Mesendoderm (in vitro differentiated cells): ENCODE data around the gene VPS26B. TPM values are rescaled to one million over a fixed set of nuclear protein-coding genes. Genes with fewer than 3 reads are reported as not detected.
"Not testable (repeated sequence)": the region's sequence is repeated elsewhere in the genome, so short reads cannot be mapped to it uniquely, and the experiment has no call there.

Source experiments
- DNase-seq: peaks from one replicate; pipeline ENCODE4 v3.0.0; 2013
- H2AK5ac ChIP-seq: 2 replicates; pipeline ENCODE4 v1.6.1; 2013; ENCODE audit warnings: low read length, inconsistent platforms
- H2BK120ac ChIP-seq: 2 replicates; pipeline ENCODE4 v1.6.1; 2013; ENCODE audit warnings: low read depth, mild to moderate bottlenecking, low read length, moderate library complexity, mixed read lengths
- H2BK15ac ChIP-seq: replicated peaks from 2 replicates; pipeline ENCODE4 v1.6.1; 2013; ENCODE audit warnings: low read depth, mild to moderate bottlenecking, moderate library complexity
- H2BK5ac ChIP-seq: 2 replicates; pipeline ENCODE4 v1.6.1; 2013; ENCODE audit warnings: low read length, inconsistent platforms
- H3K18ac ChIP-seq: 2 replicates; pipeline ENCODE4 v1.6.1; 2013; ENCODE audit warnings: mild to moderate bottlenecking, low read length, mixed read lengths
- H3K23ac ChIP-seq: one replicate; pipeline ENCODE4 v1.6.1; 2013; ENCODE audit warnings: low read length
- H3K27ac ChIP-seq: 2 replicates; pipeline ENCODE4 v1.5.1; 2013; ENCODE audit warnings: low read depth, mild to moderate bottlenecking, inconsistent platforms, low read length, moderate library complexity
- H3K27me3 ChIP-seq: 2 replicates; pipeline ENCODE4 v1.6.1; 2013; ENCODE audit warnings: low read length, control low read depth, mild to moderate bottlenecking, inconsistent platforms; ENCODE audit not compliant: insufficient read depth, poor library complexity
- H3K36me3 ChIP-seq: 2 replicates; pipeline ENCODE4 v1.6.1; 2013; ENCODE audit warnings: low read length, inconsistent platforms; ENCODE audit not compliant: control insufficient read depth, insufficient read depth
- H3K4ac ChIP-seq: one replicate; pipeline ENCODE4 v1.6.1; 2013; ENCODE audit warnings: low read depth, mild to moderate bottlenecking, low read length, moderate library complexity
- H3K4me1 ChIP-seq: 2 replicates; pipeline ENCODE4 v1.6.1; 2013; ENCODE audit warnings: low read depth, low read length, inconsistent platforms; ENCODE audit not compliant: control insufficient read depth
- H3K4me2 ChIP-seq: 2 replicates; pipeline ENCODE4 v1.6.1; 2013; ENCODE audit warnings: low read length
- H3K4me3 ChIP-seq: 2 replicates; pipeline ENCODE4 v1.5.1; 2013; ENCODE audit warnings: mild to moderate bottlenecking, low read length
- H3K56ac ChIP-seq: one replicate; pipeline ENCODE4 v1.6.1; 2013; ENCODE audit warnings: low read length
- H3K79me1 ChIP-seq: 2 replicates; pipeline ENCODE4 v1.6.1; 2013; ENCODE audit warnings: low read length, inconsistent platforms
- H3K79me2 ChIP-seq: 2 replicates; pipeline ENCODE4 v1.6.1; 2013; ENCODE audit warnings: mild to moderate bottlenecking, low read length; ENCODE audit not compliant: control insufficient read depth, insufficient read depth
- H3K9ac ChIP-seq: 2 replicates; pipeline ENCODE4 v1.6.1; 2013; ENCODE audit warnings: low read length, inconsistent platforms
- H4K5ac ChIP-seq: one replicate; pipeline ENCODE4 v1.6.1; 2013; ENCODE audit warnings: low read length
- H4K8ac ChIP-seq: one replicate; pipeline ENCODE4 v1.6.1; 2013; ENCODE audit warnings: low read depth, mild to moderate bottlenecking, control low read depth, low read length, moderate library complexity
- WGBS: extraction: QIAGEN DNeasy Blood & Tissue Kit; methylation state at CpG from one replicate; pipeline ENCODE4 v1.1.7; 2013; ENCODE audit warnings: low lambda C conversion rate, missing lambda C conversion rate; ENCODE audit not compliant: insufficient coverage; ENCODE audit errors: extremely low coverage; 5-methylcytosine and 5-hydroxymethylcytosine counted together
- polyA plus RNA-seq, 2 experiments: library from polyadenylated mRNA; stranded (reverse); fragments of 200-250 nt; gene quantifications; one replicate each; pipeline ENCODE4 v1.2.3, GENCODE V29; 2013

The VPS26B gene
- 15.2 TPM for polyA plus RNA-seq (2013, experiment 1 of 2)
- 14.9 TPM for polyA plus RNA-seq (2013, experiment 2 of 2)

GRCh38 chr11:134223836-134224709, at the start of gene VPS26B, which contains the start of gene NCAPD3:
TSS of gene VPS26B (plus strand) at chr11:134224671. CDS start at chr11:134225123, 452 bp downstream.
TSS of gene NCAPD3 (minus strand) at chr11:134223967. CDS start at chr11:134223926, 41 bp downstream.
- peaks cover 4% of the 10 kb centered on the region for H3K4me1 ChIP-seq
- H4K8ac ChIP-seq = no peak within 1 kb of the TSS
- no peak within 1 kb of the TSS for H4K5ac ChIP-seq
- H3K27me3 ChIP-seq = no peaks in the 10 kb centered on the region
- H3K79me1 ChIP-seq = peaks cover 27% of the 10 kb centered on the region
- peak within 1 kb of the TSS; percentile 88 for H3K9ac ChIP-seq
- H3K4ac ChIP-seq = peak within 1 kb of the TSS; percentile 83
- peak within 1 kb of the TSS; percentile 29 for H3K23ac ChIP-seq
- H2BK120ac ChIP-seq = no peak within 1 kb of the TSS
- peak within 1 kb of the TSS; percentile 92 for H3K4me3 ChIP-seq
- WGBS = no CpG with 5 or more reads among the region's 89 CpGs
- peaks cover 3% of the 10 kb centered on the region for H3K36me3 ChIP-seq
- H2AK5ac ChIP-seq = no peak within 1 kb of the TSS
- H3K56ac ChIP-seq = peak within 1 kb of the TSS; percentile 97
- DNase-seq = peak; percentile 98
- peak within 1 kb of the TSS; percentile 9 for H2BK5ac ChIP-seq
- peaks cover 19% of the 10 kb centered on the region for H3K79me2 ChIP-seq
- H3K4me2 ChIP-seq = peak within 1 kb of the TSS; percentile 99
- no peak within 1 kb of the TSS for H2BK15ac ChIP-seq
- H3K27ac ChIP-seq = peak within 1 kb of the TSS; percentile 34
- H3K18ac ChIP-seq = peak within 1 kb of the TSS; percentile 77

- Histone ChIP-seq H3K79me1 (no peaks in the 10 kb centered on the region), H3K56ac (no peak overlapping the region), H3K27me3 (no peaks in the 10 kb centered on the region), H2BK15ac (no peak overlapping the region), H3K27ac (no peak overlapping the region), H2AK5ac (no peak overlapping the region), H3K4me3 (no peak overlapping the region), H4K5ac (no peak overlapping the region), H4K8ac (no peak overlapping the region), H3K18ac (no peak overlapping the region), H3K4me1 (no peaks in the 10 kb centered on the region), H3K23ac (no peak overlapping the region), H3K4ac (no peak overlapping the region), H3K9ac (no peak overlapping the region), H2BK120ac (no peak overlapping the region), H3K36me3 (peaks cover 19% of the 10 kb centered on the region), H3K79me2 (no peaks in the 10 kb centered on the region), H2BK5ac (no peak overlapping the region), H3K4me2 (no peak overlapping the region)
- no CpG with 5 or more reads among the region's 13 CpGs for WGBS
- DNase-seq = no peak
Observed at GRCh38 chr11:134176284-134176683, 48.2 kb upstream of the VPS26B start.

- Histone ChIP-seq H3K4ac (no peak overlapping the region), H3K27ac (no peak overlapping the region), H2BK120ac (no peak overlapping the region), H3K79me2 (no peaks in the 10 kb centered on the region), H3K18ac (no peak overlapping the region), H3K36me3 (peaks cover 13% of the 10 kb centered on the region), H4K5ac (no peak overlapping the region), H3K23ac (no peak overlapping the region), H3K4me3 (no peak overlapping the region), H3K56ac (no peak overlapping the region), H3K4me1 (no peaks in the 10 kb centered on the region), H4K8ac (no peak overlapping the region), H2BK15ac (no peak overlapping the region), H2BK5ac (no peak overlapping the region), H2AK5ac (no peak overlapping the region), H3K9ac (no peak overlapping the region), H3K27me3 (no peaks in the 10 kb centered on the region), H3K4me2 (no peak overlapping the region), H3K79me1 (no peaks in the 10 kb centered on the region)
- WGBS = no CpG with 5 or more reads among the region's 5 CpGs
- DNase-seq = no peak
Observed at GRCh38 chr11:134178032-134178674, 46.3 kb upstream of the VPS26B start.

- DNase-seq = no peak
- Histone ChIP-seq H2BK5ac (no peak overlapping the region), H3K4me3 (no peak overlapping the region), H3K79me1 (no peaks in the 10 kb centered on the region), H2BK15ac (no peak overlapping the region), H4K8ac (no peak overlapping the region), H3K4me2 (no peak overlapping the region), H3K4me1 (no peaks in the 10 kb centered on the region), H3K23ac (no peak overlapping the region), H3K79me2 (no peaks in the 10 kb centered on the region), H3K36me3 (peaks cover 8% of the 10 kb centered on the region), H2BK120ac (no peak overlapping the region), H3K27me3 (no peaks in the 10 kb centered on the region), H3K27ac (no peak overlapping the region), H3K18ac (no peak overlapping the region), H4K5ac (no peak overlapping the region), H3K56ac (no peak overlapping the region), H2AK5ac (no peak overlapping the region), H3K4ac (no peak overlapping the region), H3K9ac (no peak overlapping the region)
- WGBS = no CpG with 5 or more reads among the region's 4 CpGs
Observed at GRCh38 chr11:134181707-134182106, 42.8 kb upstream of the VPS26B start.

GRCh38 chr11:134188092-134188491, 36.4 kb upstream of the VPS26B start:
- not testable (repeated sequence) for H4K8ac ChIP-seq, DNase-seq, H3K27ac ChIP-seq, H3K79me2 ChIP-seq, H3K4me3 ChIP-seq, H3K27me3 ChIP-seq, H3K23ac ChIP-seq, H2AK5ac ChIP-seq, H3K4ac ChIP-seq, H4K5ac ChIP-seq, H3K79me1 ChIP-seq, H2BK15ac ChIP-seq, H2BK5ac ChIP-seq, H3K9ac ChIP-seq, H2BK120ac ChIP-seq, H3K4me2 ChIP-seq, H3K56ac ChIP-seq, H3K18ac ChIP-seq, H3K4me1 ChIP-seq, H3K36me3 ChIP-seq
- WGBS = no CpG with 5 or more reads among the region's 8 CpGs
